ENCODE results near the gene FBXL13.

DNA sequence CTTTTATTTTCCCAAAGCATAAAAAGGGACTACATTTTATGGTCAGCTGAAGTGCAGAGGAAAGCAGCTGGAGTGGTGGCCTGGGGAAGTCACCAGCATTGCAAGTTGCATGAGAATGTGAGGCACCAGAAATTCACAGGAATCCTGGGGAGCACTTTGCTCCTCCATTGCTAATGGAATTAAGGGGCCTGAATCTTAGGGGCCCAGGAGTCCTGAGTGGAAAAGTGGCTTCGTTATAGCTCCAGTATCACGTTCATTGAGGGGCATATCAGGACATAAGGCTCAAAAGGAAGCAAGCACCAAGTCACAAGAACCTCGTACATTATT is 214.8 kb downstream of the FBXL13 start:
- TF ChIP-seq, protein P1, sequence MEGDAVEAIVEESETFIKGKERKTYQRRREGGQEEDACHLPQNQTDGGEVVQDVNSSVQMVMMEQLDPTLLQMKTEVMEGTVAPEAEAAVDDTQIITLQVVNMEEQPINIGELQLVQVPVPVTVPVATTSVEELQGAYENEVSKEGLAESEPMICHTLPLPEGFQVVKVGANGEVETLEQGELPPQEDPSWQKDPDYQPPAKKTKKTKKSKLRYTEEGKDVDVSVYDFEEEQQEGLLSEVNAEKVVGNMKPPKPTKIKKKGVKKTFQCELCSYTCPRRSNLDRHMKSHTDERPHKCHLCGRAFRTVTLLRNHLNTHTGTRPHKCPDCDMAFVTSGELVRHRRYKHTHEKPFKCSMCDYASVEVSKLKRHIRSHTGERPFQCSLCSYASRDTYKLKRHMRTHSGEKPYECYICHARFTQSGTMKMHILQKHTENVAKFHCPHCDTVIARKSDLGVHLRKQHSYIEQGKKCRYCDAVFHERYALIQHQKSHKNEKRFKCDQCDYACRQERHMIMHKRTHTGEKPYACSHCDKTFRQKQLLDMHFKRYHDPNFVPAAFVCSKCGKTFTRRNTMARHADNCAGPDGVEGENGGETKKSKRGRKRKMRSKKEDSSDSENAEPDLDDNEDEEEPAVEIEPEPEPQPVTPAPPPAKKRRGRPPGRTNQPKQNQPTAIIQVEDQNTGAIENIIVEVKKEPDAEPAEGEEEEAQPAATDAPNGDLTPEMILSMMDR (IDR thresholded peaks at IDR 0.05): no peak
- no peak for TF ChIP-seq POLR2A (IDR thresholded peaks at IDR 0.05)
